GM12892 (cell line): ENCODE results near the gene HAND1. TPM values are rescaled to one million over a fixed set of nuclear protein-coding genes. Genes with fewer than 3 reads are reported as not detected.
A peak's percentile ranks its signal among the peaks of the same experiment; 100 is the strongest.

Experiments used
- DNase-seq: peaks from one replicate; pipeline ENCODE4 v3.0.0; 2011; ENCODE audit not compliant: insufficient read length
- FAIRE-seq: peaks from 2 replicates; lab custom pipeline; 2011; peaks lifted over from hg19 to GRCh38; lab: Jason Lieb, UNC
- POLR2A ChIP-seq: IDR thresholded peaks from 2 replicates; pipeline ENCODE4 v1.6.1; 2011; ENCODE audit warnings: low read depth, low read length, control low read depth
- POLR2AphosphoS5 ChIP-seq: IDR thresholded peaks from 2 replicates; pipeline ENCODE4 v1.6.1; 2011; ENCODE audit warnings: low read depth, low read length, control low read depth
- TAF1 ChIP-seq: IDR thresholded peaks from 2 replicates; pipeline ENCODE4 v1.6.1; 2011; ENCODE audit warnings: low read depth, mild to moderate bottlenecking, control low read depth, low read length, borderline replicate concordance
- polyA plus RNA-seq: library from polyadenylated mRNA; unstranded; fragments of >200 nt; gene quantifications from one replicate; pipeline ENCODE4 v1.2.1, GENCODE V29; 2012; ENCODE audit warnings: missing spikeins, inconsistent platforms; ENCODE audit not compliant: missing spikeins

Gene HAND1
- polyA plus RNA-seq = not detected

DNA sequence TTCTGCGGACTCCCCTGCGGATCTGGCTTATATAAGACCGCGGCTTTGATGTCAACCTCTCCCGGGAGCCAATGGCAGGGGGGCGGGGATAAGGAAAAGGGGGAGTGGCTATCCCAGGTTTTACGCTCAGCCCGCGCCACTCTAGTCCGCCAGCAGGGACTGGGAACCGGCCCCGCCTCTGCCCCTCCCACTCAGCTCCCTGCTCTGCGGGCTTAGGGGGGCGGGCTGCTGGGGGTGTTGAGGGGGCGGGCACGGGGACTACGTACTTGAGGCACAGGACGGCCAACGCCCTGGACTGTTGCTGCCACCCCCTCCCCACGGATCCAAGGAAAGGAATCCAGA is at the start of gene HAND1:
TSS of gene HAND1 (minus strand) at position 4 of the 342 bp plus-strand sequence. CDS start 219 bp downstream, outside the sequence.
- FAIRE-seq (no peak), DNase-seq (no peak)
- no peak for TF ChIP-seq POLR2A
- TF ChIP-seq POLR2AphosphoS5 = no peak
- no peak for TF ChIP-seq TAF1

DNA sequence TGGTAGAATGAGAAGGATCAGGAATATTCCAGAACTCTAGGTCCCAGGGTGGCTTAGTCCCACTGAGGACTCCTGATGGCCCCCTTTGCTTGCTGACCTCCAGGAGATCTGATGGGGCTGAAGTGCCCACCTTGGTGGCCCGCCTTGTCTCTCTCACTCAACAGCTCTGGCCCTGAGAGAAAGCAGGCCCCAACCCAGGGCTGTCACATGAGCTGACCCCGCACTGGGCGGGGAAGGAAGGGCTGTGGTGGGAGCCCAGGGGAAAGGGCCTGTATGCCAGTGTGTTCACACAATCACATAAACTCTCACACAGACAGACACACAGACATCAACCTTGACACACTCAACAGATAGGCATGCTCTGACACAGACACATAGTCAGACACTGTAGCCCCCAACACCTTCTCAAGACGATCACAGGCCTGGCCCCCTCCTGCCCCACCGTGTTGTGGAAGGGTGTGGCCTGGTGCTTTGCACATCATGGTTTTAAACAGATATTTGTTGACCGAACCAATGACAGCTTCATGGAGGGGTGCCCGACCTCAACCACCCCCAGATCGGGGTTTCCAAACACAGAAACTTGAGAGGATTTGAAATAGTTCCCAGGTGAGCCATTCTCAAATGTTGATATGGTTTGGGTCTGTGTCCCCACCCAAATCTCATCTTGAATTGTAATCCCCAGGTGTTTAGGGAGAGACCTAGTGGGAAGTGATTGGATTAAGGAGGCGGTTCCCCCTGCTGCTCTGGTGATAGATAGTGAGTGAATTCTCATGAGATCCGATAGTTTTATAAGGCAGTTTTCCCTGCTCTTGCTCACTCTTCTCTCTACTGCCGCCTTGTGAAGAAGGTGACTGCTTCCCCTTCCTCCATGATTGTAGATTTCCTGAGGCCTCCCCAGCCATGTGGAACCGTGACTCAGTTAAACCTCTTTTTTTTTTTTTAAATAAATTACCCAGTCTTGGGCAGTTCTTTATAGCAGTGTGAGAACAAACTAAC is 48.5 kb upstream of the HAND1 start:
- TF ChIP-seq TAF1 = no peak
- no peak for TF ChIP-seq POLR2A
- TF ChIP-seq POLR2AphosphoS5 = no peak
- DNase-seq (no peak), FAIRE-seq (no peak)

DNA sequence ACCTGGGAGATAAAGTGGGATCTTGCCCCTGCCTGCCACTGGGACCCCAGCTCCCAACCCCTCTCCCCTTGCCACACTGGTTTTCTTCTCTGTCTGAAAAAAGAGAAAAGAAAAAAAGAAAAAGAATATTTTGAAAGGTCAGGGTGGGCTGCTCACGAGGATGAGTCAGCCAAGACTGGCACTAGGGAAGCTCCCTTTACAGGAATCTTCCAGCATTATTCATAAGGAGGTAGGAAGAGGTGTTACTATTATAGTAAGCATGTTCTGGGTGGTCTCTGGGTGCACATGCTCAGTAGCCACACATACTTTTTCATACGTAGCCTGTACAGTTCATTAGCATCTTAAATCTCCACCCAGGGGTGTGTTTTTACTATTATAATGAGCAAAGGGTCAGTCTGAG is 46.8 kb upstream of the HAND1 start:
- TF ChIP-seq POLR2A (no peak), TAF1 (no peak), POLR2AphosphoS5 (no peak)
- no peak for DNase-seq

DNA sequence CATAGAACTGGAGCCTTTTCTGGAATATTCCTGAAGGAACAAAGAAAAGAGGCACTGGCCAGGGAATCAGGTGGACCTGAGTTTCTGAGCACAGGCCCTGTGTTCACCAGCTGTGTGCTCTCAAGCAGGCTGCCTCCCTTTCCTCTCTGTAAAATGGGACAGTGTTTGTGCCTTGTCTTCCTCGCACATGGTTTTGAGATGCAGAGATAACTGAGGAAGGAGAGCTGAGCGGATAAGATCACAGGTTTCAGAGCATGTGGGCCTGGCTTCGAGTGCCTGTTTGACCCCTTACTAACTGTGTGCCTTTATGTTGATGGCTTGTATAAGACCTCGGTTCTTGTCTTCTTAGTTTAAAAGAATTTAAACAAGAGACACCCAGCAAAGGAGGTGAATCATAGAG is 46.2 kb upstream of the HAND1 start:
- DNase-seq (no peak), FAIRE-seq (no peak)
- TF ChIP-seq TAF1 (no peak), POLR2A (no peak), POLR2AphosphoS5 (no peak)

More for the DNA sequence above, 46.8 kb upstream of the HAND1 start:
- no peak for FAIRE-seq

DNA sequence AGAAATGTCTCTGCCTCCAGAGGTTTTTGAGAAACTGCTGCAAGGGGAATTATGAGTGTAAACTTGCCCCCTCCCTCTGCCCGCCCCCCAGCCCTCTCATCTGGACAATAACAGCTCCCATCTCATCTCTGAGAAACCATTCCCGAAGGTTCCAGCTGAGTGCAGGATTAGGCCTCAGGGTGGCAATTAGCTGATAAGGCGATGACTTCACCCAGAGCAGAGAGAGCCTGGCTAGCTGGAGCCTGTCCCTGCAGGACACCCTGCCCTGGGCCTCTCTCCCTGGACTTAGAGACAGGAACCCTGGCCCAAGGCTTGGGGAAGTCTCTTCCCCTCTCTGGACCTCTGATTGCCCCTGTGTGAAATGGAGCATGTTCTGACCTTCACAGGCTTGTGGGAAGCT is 45.7 kb upstream of the HAND1 start:
- no peak for DNase-seq
- TF ChIP-seq POLR2A (no peak), TAF1 (no peak), POLR2AphosphoS5 (no peak)
- no peak for FAIRE-seq

DNA sequence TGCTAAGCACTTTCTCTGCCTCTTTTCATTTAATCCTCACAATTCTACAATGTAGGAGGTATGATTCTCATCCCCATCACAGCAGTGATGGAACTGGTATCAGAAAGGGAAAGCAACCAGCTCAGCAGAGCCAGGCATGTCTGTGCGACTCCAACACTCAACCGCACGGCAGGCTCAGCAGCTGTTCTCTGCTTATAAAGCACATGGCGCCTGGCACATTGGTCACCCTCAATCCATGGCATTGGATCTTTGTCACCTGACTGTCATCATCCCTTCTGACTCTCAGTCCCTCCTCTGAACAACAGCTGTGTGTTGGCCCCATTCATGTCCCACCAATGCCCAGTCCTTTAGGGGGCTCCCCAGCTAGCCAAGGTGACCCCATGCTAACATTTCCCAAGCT is 45.1 kb upstream of the HAND1 start:
- TF ChIP-seq TAF1 (no peak), POLR2AphosphoS5 (no peak), POLR2A (no peak)
- DNase-seq = no peak
- no peak for FAIRE-seq

DNA sequence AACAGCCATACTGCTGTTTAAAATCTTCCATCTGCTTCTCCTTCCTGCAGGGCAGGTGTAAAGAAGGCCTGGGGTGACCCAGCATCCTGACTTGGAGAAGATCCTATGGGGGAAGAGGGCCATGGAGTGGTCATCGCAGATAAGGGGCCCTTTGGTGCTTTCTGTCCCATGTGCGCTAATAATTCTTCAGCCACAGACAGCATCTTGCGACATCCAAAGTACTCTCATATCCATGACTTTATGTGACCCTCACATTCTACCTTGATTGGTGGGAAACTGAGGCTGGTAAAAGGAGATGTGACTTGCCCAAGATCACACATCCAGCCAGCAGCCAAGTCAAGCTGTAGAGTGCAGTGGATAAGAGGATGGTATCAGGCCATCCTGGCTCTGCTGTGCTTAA is 44.3 kb upstream of the HAND1 start:
- no peak for TF ChIP-seq POLR2AphosphoS5
- no peak for TF ChIP-seq TAF1
- no peak for TF ChIP-seq POLR2A
- FAIRE-seq (no peak), DNase-seq (no peak)

DNA sequence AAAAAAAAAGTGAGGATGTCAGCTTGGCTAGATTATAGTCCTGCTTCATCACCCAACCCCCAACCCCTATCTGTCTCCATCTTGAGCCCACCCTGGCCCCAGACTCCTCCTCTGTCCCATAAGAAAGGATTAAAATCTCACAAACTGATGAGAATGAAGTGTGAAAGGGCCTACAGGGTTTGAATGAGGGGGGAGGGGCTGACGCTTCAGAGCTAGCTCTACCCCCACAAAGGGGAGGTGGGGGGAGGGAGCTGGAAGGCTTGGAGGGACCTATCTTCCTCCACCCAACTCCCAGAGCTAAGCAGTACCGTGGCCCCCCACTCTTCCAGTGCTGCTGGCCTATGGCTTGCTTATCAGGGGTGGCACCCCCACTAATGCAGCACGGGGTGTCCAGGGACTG is 43.7 kb upstream of the HAND1 start:
- FAIRE-seq = no peak
- no peak for DNase-seq
- TF ChIP-seq POLR2AphosphoS5 = no peak
- no peak for TF ChIP-seq POLR2A
- TF ChIP-seq TAF1 = no peak

DNA sequence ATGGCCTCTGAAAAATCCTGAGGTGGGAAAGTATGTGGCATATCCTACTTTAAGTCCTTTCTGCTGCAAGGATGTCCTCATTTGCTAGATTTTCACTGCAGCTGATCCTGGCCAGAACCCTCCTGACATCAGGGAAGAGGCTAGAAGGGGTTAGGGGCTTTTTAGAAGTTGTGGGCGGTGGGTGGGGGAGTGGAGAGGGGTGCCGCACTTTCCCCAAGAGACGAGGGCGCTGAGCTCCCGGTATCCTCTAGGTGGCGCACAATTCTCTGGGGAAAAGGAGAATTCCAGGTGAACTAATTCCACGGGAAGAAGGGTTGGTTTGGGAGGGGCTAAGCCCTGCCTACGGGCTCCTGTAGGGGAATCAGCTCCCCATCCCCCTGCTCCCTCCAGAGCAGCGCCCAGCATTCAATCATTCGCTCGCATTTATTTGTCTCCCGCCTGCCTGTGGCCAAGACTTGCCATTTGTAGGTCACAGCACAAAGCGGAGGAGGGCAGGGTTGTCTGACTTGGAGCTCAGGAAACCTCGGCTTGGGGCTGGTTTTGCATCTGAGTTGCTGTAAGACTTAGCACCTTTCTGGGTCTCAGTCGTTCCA is 42.9 kb upstream of the HAND1 start:
- TF ChIP-seq POLR2AphosphoS5 (no peak), TAF1 (no peak), POLR2A (no peak)
- DNase-seq (peak; percentile 43), FAIRE-seq (no peak)

DNA sequence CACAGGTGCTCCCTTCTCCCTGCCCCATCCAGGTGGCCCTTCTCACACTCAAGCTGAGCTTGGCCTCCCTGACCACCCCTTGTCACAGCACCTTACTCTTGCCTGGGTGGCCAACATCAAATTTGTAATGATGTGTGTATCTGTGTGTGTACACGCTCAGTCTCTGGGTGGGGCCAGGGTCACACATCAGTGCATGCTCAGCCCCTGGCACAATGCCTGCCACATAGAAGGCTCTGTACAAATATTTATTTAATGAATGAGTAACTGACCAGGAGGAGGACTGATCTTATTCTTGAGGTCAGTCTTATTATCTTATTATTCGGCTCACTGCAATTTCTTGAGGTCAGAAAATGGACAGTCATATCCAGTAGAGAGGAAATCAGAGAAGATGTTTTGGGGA is 41.3 kb upstream of the HAND1 start:
- no peak for FAIRE-seq
- DNase-seq = no peak
- TF ChIP-seq POLR2AphosphoS5 = no peak
- TF ChIP-seq TAF1 = no peak
- no peak for TF ChIP-seq POLR2A

DNA sequence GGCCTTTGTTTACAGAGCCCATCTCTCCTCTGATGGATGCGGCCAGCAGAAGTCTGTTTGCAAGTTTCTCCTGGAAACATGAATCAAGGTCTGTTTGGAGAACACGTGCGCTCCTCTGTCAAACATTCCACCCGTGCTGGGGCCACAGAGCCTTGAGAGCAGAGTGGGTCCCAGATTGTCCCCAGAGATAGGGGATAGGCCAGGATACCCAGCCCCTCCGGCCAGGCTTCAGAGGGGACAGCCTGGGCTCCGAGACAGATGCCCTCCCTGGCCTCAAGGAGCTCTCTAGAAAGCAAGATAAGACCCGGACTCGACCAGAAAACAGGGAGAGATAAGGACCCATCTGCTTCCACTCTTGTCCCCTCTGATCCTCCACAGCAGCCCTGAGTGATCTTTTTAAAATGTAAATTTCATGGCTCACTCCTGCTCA is 40.4 kb upstream of the HAND1 start:
- FAIRE-seq (no peak), DNase-seq (no peak)
- TF ChIP-seq POLR2AphosphoS5 (no peak), TAF1 (no peak), POLR2A (no peak)

DNA sequence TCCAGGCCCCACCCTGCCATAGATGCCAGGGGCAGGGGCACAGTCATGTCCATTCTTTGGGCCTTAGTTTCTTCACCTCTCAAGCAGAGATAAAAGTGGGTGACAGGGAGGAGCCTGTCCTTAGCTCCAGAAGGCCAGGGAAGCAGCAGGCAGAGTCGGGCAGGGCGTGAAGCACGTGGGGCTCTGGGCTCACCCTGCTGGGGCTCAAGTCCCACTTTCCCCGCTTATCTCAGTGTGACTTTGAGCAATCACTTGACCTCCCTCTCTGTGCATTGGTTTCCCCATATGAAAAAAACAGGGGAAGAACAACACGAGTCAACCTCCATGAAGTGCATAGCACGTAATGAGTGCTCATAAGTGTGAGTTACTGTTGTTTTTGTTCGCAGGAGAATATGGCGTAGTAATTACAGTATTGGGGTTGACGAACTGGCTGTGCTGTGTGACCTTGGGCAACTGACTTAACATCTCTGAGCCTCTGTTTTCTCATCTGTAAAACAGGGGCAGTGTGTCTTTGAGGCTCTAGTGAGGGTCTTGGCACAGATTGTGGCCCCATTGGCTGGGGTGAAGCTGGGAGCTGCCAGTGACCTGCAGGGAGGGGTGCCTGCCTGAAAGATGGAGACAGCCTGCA is 39.9 kb upstream of the HAND1 start:
- no peak for TF ChIP-seq POLR2AphosphoS5
- no peak for TF ChIP-seq TAF1
- no peak for FAIRE-seq

More for the DNA sequence above, 39.9 kb upstream of the HAND1 start:
- DNase-seq = no peak
